Natural killer cell (primary cell): ENCODE data around the gene RAB31. TPM values are rescaled to one million over a fixed set of nuclear protein-coding genes. Genes with fewer than 3 reads are reported as not detected.

Experiments used
- ATAC-seq, 3 donors: fragments of 150-1000 bp in 2 of 3; fragments of 200-7000 bp in 1 of 3; cut with Tn5 transposase; 1 replicate in 1 of 3; 2 replicates in 2 of 3; pipeline ENCODE4 v1.10.0; 2021; ENCODE audit warnings: mild to moderate bottlenecking in 2 of 3, moderate library complexity in 2 of 3
- DNase-seq, 2 donors: peaks; one replicate each; pipeline versions ENCODE4 v3.0.0 to v3.0.0-alpha.2; 2013 to 2021; ENCODE audit warnings: mixed read lengths in 1 of 2
- H3K27ac ChIP-seq: one replicate; pipeline ENCODE4 v1.5.1; 2013; ENCODE audit warnings: mild to moderate bottlenecking, low read length
- H3K27me3 ChIP-seq: one replicate; pipeline ENCODE4 v1.6.1; 2013; ENCODE audit warnings: low read length; ENCODE audit not compliant: control insufficient read depth, insufficient read depth
- H3K36me3 ChIP-seq: one replicate; pipeline ENCODE4 v1.6.1; 2013; ENCODE audit warnings: low read length; ENCODE audit not compliant: control insufficient read depth, insufficient read depth
- H3K4me1 ChIP-seq: one replicate; pipeline ENCODE4 v1.6.1; 2013; ENCODE audit warnings: low read length; ENCODE audit not compliant: control insufficient read depth, insufficient read depth
- H3K4me3 ChIP-seq: one replicate; pipeline ENCODE4 v1.5.1; 2013; ENCODE audit warnings: low read length
- H3K9me3 ChIP-seq: one replicate; pipeline ENCODE4 v1.6.1; 2013; ENCODE audit warnings: low read length; ENCODE audit not compliant: control insufficient read depth, insufficient read depth
- H3K27ac Mint-ChIP-seq, 2 donors: one replicate each; pipeline ENCODE4 v1.8.0; 2022; ENCODE audit warnings: mild to moderate bottlenecking in 2 of 2, mixed read lengths in 2 of 2, moderate library complexity in 1 of 2
- H3K27me3 Mint-ChIP-seq, 2 donors: one replicate each; pipeline ENCODE4 v1.8.0; 2022; ENCODE audit warnings: low read depth in 2 of 2, mixed read lengths in 2 of 2
- H3K36me3 Mint-ChIP-seq: one replicate; pipeline ENCODE4 v1.8.0; 2022; ENCODE audit warnings: mixed read lengths
- H3K4me1 Mint-ChIP-seq, 2 donors: one replicate each; pipeline ENCODE4 v1.8.0; 2022; ENCODE audit warnings: mixed read lengths in 2 of 2
- H3K4me3 Mint-ChIP-seq: one replicate; pipeline ENCODE4 v1.8.0; 2022; ENCODE audit warnings: mild to moderate bottlenecking, moderate library complexity, mixed read lengths
- H3K9me3 Mint-ChIP-seq, 2 donors: one replicate each; pipeline ENCODE4 v1.8.0; 2022; ENCODE audit warnings: mixed read lengths in 2 of 2
- CTCF ChIP-seq: fragments of 200-600 bp; IDR thresholded peaks from one replicate; pipeline ENCODE4 v1.8.0; 2022; ENCODE audit warnings: antibody characterized with exemption
- WGBS: methylation state at CpG from one replicate; pipeline ENCODE4 v1.1.7; 2013; ENCODE audit warnings: missing lambda C conversion rate; ENCODE audit not compliant: insufficient coverage; 5-methylcytosine and 5-hydroxymethylcytosine counted together
- intact Hi-C: fragments of 100-400 bp; cut with micrococcal nuclease; formaldehyde crosslinking; loops from one replicate; pipeline ENCODE4 v1.14.2; 2022
- total RNA-seq, 4 donors: library from RNA; stranded (reverse); fragments of 120-200 nt in 1 of 4; gene quantifications; one replicate each; pipeline versions ENCODE4 v1.2.3 to v1.2.4, GENCODE V29; 2013 to 2022

Gene RAB31
- total RNA-seq, 3 donors from 2014 or later (not counting 1 experiment from before 2014, with no cell fraction given), result 5.3 to 26.1 (median 9.9) TPM

GRCh38 chr18:9742524-9743131 is 34.5 kb downstream of the RAB31 start:
- no peaks in the 10 kb centered on the region for H3K4me1 Mint-ChIP-seq
- Histone ChIP-seq H3K4me3 (no peak overlapping the region), H3K36me3 (no peaks in the 10 kb centered on the region), H3K27ac (no peak overlapping the region), H3K4me1 (peaks cover 13% of the 10 kb centered on the region), H3K9me3 (no peaks in the 10 kb centered on the region), H3K27me3 (no peaks in the 10 kb centered on the region)
- no peak overlapping the region for H3K4me3 Mint-ChIP-seq
- no peak for TF ChIP-seq CTCF
- H3K27me3 Mint-ChIP-seq, result peaks cover 13 to 15% of the 10 kb centered on the region in 2 donors
- no peak overlapping the region for H3K27ac Mint-ChIP-seq
- 35% methylated on average over 8 of the region's 8 CpGs for WGBS
- intact Hi-C loops, result no loop called here
- H3K9me3 Mint-ChIP-seq, result no peaks in the 10 kb centered on the region
- DNase-seq (no peak), ATAC-seq (no peak)
- no peaks in the 10 kb centered on the region for H3K36me3 Mint-ChIP-seq

GRCh38 chr18:9743200-9744016 is 35.3 kb downstream of the RAB31 start:
- Histone ChIP-seq H3K4me3 (no peak overlapping the region), H3K27ac (no peak overlapping the region), H3K36me3 (no peaks in the 10 kb centered on the region), H3K27me3 (no peaks in the 10 kb centered on the region), H3K9me3 (no peaks in the 10 kb centered on the region), H3K4me1 (peaks cover 13% of the 10 kb centered on the region)
- Mint-ChIP-seq H3K9me3 (no peaks in the 10 kb centered on the region), H3K27me3 (peaks cover 13 to 15% of the 10 kb centered on the region in 2 donors), H3K4me1 (no peaks in the 10 kb centered on the region), H3K4me3 (no peak overlapping the region), H3K36me3 (no peaks in the 10 kb centered on the region), H3K27ac (no peak overlapping the region)
- ATAC-seq (peak in 1 of 3 donors; percentile 21), DNase-seq (no peak)
- no peak for TF ChIP-seq CTCF
- 85% methylated on average over 10 of the region's 11 CpGs for WGBS
- intact Hi-C loops, result no loop called here

GRCh38 chr18:9746958-9747357 is 38.9 kb downstream of the RAB31 start:
- Mint-ChIP-seq H3K4me1 (no peaks in the 10 kb centered on the region), H3K27me3 (peaks cover 11 to 15% of the 10 kb centered on the region in 2 donors), H3K27ac (no peak overlapping the region), H3K36me3 (no peaks in the 10 kb centered on the region), H3K4me3 (no peak overlapping the region), H3K9me3 (no peaks in the 10 kb centered on the region)
- Histone ChIP-seq H3K27ac (no peak overlapping the region), H3K27me3 (no peaks in the 10 kb centered on the region), H3K4me3 (no peak overlapping the region), H3K9me3 (no peaks in the 10 kb centered on the region), H3K4me1 (peaks cover 8% of the 10 kb centered on the region), H3K36me3 (no peaks in the 10 kb centered on the region)
- DNase-seq (no peak), ATAC-seq (no peak)
- TF ChIP-seq CTCF, result no peak
- intact Hi-C loops, result no loop called here
- no CpG with 5 or more reads among the region's 1 CpG for WGBS
